Dedifferentiated amniotic fluid mesenchymal stem cell (primary cell): ENCODE results near the gene DPYSL3.

Source experiments
- DNase-seq: peaks from one replicate; pipeline ENCODE4 v3.0.0-alpha.2; 2016; ENCODE audit errors: extremely low spot score

Gene DPYSL3

GRCh38 chr5:147472664-147473475, 37.0 kb downstream of the DPYSL3 start:
- DNase-seq = no peak

DNA sequence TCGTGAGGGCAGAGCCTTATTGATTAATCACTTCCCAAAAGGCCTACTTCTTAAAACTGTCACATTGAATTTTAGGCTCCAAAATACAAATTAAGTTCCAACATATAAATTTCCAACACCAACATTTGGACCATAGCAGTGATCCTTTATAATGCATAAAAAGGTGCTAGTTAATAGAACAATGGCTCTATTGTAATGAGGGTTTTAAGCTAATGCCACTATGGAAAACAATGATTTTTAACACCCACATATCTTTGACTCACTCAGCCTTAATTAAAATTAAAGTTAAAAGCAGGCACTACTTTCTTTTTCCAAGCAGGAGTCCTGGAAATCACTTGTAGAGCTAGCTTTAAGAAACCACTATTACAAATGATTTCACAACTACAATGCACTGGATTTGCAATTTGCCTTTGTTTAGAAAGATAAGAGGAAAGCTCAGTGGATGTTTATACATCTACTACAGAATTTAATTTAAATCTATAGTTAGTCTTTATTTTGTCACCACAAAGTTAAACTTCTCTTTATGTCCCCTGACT, 41.8 kb downstream of the DPYSL3 start:
- DNase-seq = no peak

GRCh38 chr5:147466360-147466980, 43.4 kb downstream of the DPYSL3 start:
- DNase-seq = no peak

GRCh38 chr5:147465747-147466146, 44.1 kb downstream of the DPYSL3 start:
- no peak for DNase-seq

DNA sequence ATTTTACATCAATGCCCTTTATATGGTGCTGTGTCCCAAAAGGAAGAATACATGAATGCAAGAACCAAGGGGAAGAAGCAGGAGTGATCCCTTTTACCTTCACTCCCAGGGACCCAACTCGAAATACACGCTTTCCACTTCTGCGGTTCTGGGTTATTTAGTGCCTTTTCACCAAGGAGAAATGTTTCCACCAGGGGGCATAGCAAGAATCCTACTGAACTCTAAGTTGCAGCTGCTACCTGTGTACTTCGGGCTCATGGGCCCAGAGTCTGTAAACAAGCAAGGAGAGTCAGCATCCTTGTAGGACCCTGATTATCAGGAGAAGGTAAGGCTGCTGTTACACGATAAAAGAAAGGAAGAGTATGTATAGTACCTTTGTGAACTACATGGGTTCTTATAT, 45.7 kb downstream of the DPYSL3 start:
- DNase-seq = no peak

- no peak for DNase-seq
Observed at GRCh38 chr5:147461915-147462314, 48.0 kb downstream of the DPYSL3 start.

DNA sequence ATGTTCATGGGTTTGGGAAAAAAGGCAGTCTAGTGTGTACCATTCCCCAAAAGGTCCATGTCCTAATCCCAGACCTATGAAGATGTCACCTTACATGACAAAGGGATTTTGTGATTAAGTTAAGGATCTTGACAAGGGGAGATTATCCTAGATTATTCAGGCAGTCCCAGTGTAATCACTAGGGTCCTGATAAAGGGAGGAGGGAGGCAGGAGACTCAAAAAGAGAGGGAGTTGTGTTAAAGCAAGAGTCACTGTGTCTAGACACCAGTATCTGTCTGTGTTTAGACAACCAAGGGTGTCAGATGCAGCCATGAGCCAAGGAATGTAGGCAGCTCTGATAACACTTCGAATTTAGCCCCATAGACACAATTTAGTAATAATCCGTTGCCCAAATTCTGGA, 49.5 kb downstream of the DPYSL3 start:
- DNase-seq = no peak

DNA sequence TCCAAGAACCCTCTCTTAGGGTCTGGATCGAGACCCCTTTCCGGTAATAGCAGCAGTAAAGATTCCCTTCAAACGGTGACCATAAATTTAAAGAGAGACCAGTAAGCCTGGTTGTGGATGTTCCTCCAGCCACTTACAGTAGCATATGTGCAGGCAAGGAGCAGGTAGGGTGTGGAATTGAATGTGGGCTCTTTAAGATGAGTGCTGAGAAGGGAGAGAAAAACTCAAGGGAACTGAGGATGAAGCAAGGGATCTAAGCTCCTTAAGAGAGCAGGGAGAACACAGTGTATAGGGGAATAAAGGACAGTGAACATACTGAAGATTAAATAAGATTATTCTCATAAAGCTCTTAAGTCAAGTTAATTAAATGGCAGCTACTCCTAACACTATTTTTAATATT, 51.3 kb downstream of the DPYSL3 start:
- DNase-seq = no peak

DNA sequence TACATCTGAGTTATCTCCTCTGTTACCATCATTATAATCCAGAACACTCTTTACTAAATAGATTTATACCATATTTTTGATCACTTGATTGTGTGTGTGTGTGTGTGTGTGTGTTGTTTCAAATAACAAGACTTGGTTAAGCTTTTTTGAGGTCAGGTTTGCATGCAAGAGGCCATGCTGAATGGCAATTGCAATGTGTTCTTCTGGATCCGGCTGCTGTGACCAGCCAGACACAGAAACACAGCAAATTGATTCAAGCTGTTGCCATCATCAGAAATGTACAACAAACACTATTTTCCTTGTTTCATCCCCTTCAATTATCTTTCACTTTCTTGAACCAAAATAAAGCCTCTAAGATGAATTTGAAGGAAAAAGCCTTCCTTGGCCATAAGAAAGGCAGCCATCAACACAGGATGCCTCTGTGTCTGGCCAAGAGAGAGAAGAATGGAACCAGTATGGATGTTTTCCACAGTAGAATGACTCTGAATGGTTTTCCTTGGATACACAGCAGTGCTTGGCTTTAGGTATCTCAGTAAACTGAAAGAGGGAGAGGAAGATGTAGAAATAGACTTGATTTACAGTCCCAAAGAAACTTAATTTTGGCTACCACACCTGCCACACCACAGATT, 53.9 kb downstream of the DPYSL3 start:
- DNase-seq = peak; percentile 52

- no peak for DNase-seq
Observed at GRCh38 chr5:147454996-147455677, 54.7 kb downstream of the DPYSL3 start.

GRCh38 chr5:147453875-147454814, 55.7 kb downstream of the DPYSL3 start:
- peak; percentile 92 for DNase-seq

- DNase-seq = no peak
Observed at GRCh38 chr5:147452165-147452811, 57.6 kb downstream of the DPYSL3 start.

DNA sequence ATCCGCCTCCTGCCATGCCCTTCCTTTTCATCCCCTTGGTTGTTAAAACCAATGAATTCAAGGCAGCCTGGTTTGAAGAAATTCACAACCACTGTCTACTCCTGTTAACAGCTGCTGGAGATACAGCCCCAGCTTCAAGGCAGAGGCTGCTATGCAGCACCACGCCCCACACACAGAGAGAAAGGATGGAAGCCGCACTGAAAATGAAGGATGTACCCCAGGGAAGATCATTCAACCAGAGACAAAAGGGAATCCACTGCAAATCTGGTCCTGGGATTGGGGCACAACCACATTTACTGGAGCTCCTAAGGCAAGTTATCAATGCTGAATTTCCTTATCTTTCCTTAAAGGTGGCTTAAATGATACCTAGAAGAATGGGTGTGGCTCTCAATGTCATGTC, 58.7 kb downstream of the DPYSL3 start:
- DNase-seq = no peak

DNA sequence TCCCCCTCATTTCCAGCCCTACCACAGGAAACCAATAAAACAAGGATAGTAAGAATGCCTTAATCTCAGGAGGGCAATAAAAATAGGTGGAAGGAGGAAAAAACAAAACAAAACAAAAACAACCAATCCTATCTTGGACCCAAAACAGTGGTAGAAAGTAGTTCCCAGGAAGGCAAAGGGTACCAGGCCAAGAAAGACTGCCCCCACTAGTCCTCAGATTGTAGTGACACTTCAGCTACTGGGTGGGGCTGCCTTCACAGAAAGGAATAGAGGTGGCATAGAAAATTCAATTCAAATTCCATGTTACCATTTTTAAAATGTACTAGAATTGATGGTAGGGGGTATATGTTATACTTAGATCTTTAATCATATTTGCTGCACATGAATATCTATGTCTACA, 59.3 kb downstream of the DPYSL3 start:
- no peak for DNase-seq

DNA sequence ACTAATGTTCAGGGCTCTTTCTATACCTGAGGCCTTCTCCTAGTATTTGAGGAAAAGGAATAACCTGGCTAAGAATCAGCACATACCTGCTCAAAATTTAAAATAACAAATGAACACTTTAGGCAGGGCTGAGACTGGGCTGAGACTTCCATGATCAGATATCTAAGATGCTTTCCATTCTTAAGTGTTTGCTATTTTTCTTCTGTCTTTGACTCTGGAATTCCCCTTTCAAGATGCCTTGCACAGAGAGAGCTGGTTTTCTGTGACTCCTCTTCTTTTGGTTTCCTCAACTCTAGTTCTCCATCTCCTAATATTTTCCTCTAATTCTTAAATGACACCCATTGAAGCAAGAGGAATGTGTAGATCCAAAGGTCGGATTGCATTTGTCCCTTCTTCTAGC, 61.1 kb downstream of the DPYSL3 start:
- DNase-seq = peak; percentile 33

DNA sequence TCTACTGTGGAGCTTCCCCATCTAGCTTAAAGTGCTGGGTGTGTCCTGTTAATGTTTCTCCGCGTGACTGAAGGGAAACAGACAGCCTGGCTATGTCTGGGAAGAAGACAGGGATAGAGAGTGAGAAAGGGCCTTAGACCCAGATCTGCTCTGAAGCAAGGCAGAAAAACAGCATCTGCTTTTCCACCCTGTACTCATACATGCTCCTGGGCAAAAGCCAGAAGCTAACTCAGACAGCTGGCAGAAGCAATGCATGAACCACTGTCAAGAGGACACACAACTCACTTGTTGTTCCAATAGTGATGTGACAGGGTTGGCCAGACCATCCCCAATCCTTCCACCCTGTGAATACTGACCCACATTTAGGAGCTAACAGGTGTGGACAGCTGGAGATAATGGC, 63.3 kb downstream of the DPYSL3 start:
- no peak for DNase-seq

DNA sequence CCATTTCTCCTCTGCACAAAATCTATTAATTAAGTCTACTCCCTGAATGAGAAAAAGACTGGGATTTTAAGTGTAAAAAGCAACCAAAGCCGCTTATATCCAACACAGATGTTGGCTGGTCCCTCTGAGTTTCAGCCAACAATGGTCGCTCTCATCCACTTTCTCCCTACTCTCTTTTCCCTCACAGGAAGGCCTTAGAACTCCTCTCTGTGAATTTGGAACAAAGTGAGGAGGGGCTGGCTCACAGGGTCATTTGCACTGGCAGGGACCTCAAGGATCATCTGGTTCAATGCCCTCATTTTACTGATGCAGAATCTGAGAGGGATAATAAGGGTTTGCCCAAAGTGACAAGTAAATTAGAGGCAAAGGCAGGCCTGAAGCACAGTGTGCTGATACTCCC, 64.0 kb downstream of the DPYSL3 start:
- DNase-seq = no peak

DNA sequence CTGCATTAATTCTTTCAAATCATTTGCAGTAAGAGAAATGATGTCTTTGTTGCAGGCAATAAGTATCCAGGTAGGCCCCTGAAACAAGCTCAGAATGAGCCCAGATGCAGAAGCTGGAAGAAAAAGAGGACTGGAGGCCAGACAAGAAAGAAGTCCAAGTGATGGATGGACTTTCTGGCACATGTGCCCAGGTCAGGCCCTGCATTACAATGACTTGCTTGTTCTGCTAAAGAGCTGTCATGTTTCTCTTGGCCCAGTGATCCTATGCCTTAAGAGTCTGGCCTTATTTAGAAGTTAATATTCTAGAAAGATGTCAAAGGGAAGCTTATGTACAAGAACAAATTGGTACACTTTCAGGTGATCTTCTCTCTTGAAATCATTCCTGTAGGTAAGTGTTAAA, 64.8 kb downstream of the DPYSL3 start:
- no peak for DNase-seq

- DNase-seq = no peak
Observed at GRCh38 chr5:147442224-147442623, 67.6 kb downstream of the DPYSL3 start.

GRCh38 chr5:147441191-147441695, 68.6 kb downstream of the DPYSL3 start:
- DNase-seq = no peak
